Measurements from ENCODE around the gene THOC1.

GRCh38 chr18:212780-213179 lies 55.1 kb downstream of the THOC1 start:
- TF ChIP-seq EP300 (IDR thresholded peaks at IDR 0.05), result no peak
- TF ChIP-seq CTCF (IDR thresholded peaks at IDR 0.05), result no peak
- no peak for TF ChIP-seq POLR2A (IDR thresholded peaks at IDR 0.05)
